Keratinocyte (primary cell): Measurements from ENCODE around the gene APP. TPM values are rescaled to one million over a fixed set of nuclear protein-coding genes. Genes with fewer than 3 reads are reported as not detected.

ENCODE experiments used
- DNase-seq: peaks from one replicate; pipeline ENCODE4 v3.0.0-alpha.2; 2011; ENCODE audit warnings: low read depth, missing footprints, low spot score
- FAIRE-seq: peaks from 2 replicates; lab custom pipeline; 2011; peaks lifted over from hg19 to GRCh38; lab: Jason Lieb, UNC
- H2AFZ ChIP-seq: 2 replicates; pipeline ENCODE4 v1.6.0; 2012; ENCODE audit warnings: low read length, control low read depth, inconsistent platforms; ENCODE audit not compliant: control insufficient read depth
- H3K27ac ChIP-seq: 2 replicates; pipeline ENCODE4 v1.5.1; 2011; ENCODE audit warnings: low read length; ENCODE audit not compliant: control insufficient read depth, insufficient read depth
- H3K27me3 ChIP-seq: 3 replicates; pipeline ENCODE4 v1.6.0; 2011; ENCODE audit warnings: low read length; ENCODE audit not compliant: control insufficient read depth, insufficient read depth; ENCODE audit errors: extremely low read depth
- H3K36me3 ChIP-seq, 2 experiments: 2 replicates in 1 of 2; 3 replicates in 1 of 2; pipeline ENCODE4 v1.5.1; 2011; ENCODE audit warnings: low read length in 2 of 2, mild to moderate bottlenecking in 1 of 2; ENCODE audit not compliant: control insufficient read depth in 2 of 2, insufficient read depth in 2 of 2; ENCODE audit errors: extremely low read depth in 1 of 2
- H3K4me1 ChIP-seq: 3 replicates; pipeline ENCODE4 v1.5.1; 2011; ENCODE audit warnings: low read length; ENCODE audit not compliant: control insufficient read depth, insufficient read depth; ENCODE audit errors: extremely low read depth
- H3K4me2 ChIP-seq: 3 replicates; pipeline ENCODE4 v1.6.0; 2011; ENCODE audit warnings: low read depth, low read length; ENCODE audit not compliant: control insufficient read depth, insufficient read depth; ENCODE audit errors: extremely low read depth
- H3K4me3 ChIP-seq, 3 experiments: fragments of 200-600 bp in 1 of 3; sonication (generic) in 1 of 3; 2 replicates in 2 of 3; 3 replicates in 1 of 3; pipeline ENCODE4 v1.5.1; 2011 to 2016; ENCODE audit warnings: low read length in 3 of 3, mild to moderate bottlenecking in 3 of 3, control low read depth in 2 of 3, inconsistent platforms in 1 of 3, low read depth in 1 of 3, mixed read lengths in 1 of 3, mixed run types in 1 of 3, moderate library complexity in 1 of 3; ENCODE audit not compliant: control insufficient read depth in 2 of 3, insufficient read depth in 2 of 3; ENCODE audit errors: extremely low read depth in 1 of 3
- H3K79me2 ChIP-seq: 2 replicates; pipeline ENCODE4 v1.6.0; 2012; ENCODE audit warnings: low read length; ENCODE audit not compliant: control insufficient read depth, insufficient read depth
- H3K9ac ChIP-seq: 3 replicates; pipeline ENCODE4 v1.6.0; 2011; ENCODE audit warnings: low read length; ENCODE audit not compliant: control insufficient read depth, insufficient read depth; ENCODE audit errors: extremely low read depth
- H3K9me1 ChIP-seq: 3 replicates; pipeline ENCODE4 v1.6.0; 2011; ENCODE audit warnings: low read length; ENCODE audit not compliant: control insufficient read depth, insufficient read depth; ENCODE audit errors: extremely low read depth
- H3K9me3 ChIP-seq: 2 replicates; pipeline ENCODE4 v1.5.1; 2012; ENCODE audit warnings: low read depth, low read length; ENCODE audit not compliant: control insufficient read depth
- H4K20me1 ChIP-seq: 3 replicates; pipeline ENCODE4 v1.6.0; 2011; ENCODE audit warnings: low read length; ENCODE audit not compliant: control insufficient read depth, insufficient read depth; ENCODE audit errors: extremely low read depth
- EZH2 ChIP-seq: IDR thresholded peaks from one replicate; pipeline ENCODE4 v1.6.1; 2012; ENCODE audit warnings: inconsistent platforms, mild to moderate bottlenecking, low read length, moderate library complexity
- dilution Hi-C: fragments of 300-500 bp; cut with MboI; formaldehyde crosslinking; loops from one replicate; pipeline ENCODE4 v1.7.0; 2020; ENCODE audit warnings: low sequenced_read_pairs; ENCODE audit not compliant: extremely low pct_ligation_motif_present
- polyA plus RNA-seq, 5 experiments: library from polyadenylated mRNA; depleted of rRNA in 3 of 5; stranded (reverse) in 3 of 5; stranded (forward) in 1 of 5; unstranded in 1 of 5; fragments of >200 nt; gene quantifications; 1 replicate in 1 of 5; 2 replicates in 3 of 5; 3 replicates in 1 of 5; pipeline versions ENCODE4 v1.2.1 to v1.2.3, GENCODE V29; 2011 to 2012; ENCODE audit warnings: missing spikeins in 2 of 5, low read depth in 1 of 5, low replicate concordance in 1 of 5
- TF ChIP-seq, protein P1 (sequence below), 3 experiments: IDR thresholded peaks in 1 of 3; conservative IDR thresholded peaks in 1 of 3; optimal IDR thresholded peaks in 1 of 3; 2 replicates in 2 of 3; 3 replicates in 1 of 3; pipeline versions ENCODE3 to v1.5.1; 2011; ENCODE audit warnings: low read length in 3 of 3, mild to moderate bottlenecking in 3 of 3, moderate library complexity in 2 of 3, control low read depth in 1 of 3, inconsistent platforms in 1 of 3; ENCODE audit not compliant: insufficient read depth in 2 of 3; ENCODE audit errors: extremely low read depth in 1 of 3

The APP gene
- polyA plus RNA-seq, 1 donor (not counting 4 experiments of a cell fraction or from before 2014, with no cell fraction given), result 1,015 TPM

GRCh38 chr21:25910809-25911208, 259.8 kb downstream of the APP start:
- Histone ChIP-seq H3K9me1 (peaks cover 2% of the 10 kb centered on the region), H3K36me3 (peaks cover 14 to 16% of the 10 kb centered on the region in 2 experiments), H3K27ac (no peak overlapping the region), H4K20me1 (no peaks in the 10 kb centered on the region), H3K9ac (no peak overlapping the region), H3K4me2 (no peak overlapping the region), H3K4me1 (no peaks in the 10 kb centered on the region), H3K9me3 (no peaks in the 10 kb centered on the region), H3K27me3 (no peaks in the 10 kb centered on the region), H3K4me3 (no peak overlapping the region), H3K79me2 (peaks cover 12% of the 10 kb centered on the region), H2AFZ (no peak overlapping the region)
- no peak for FAIRE-seq
- dilution Hi-C loops, result no loop called here
- no peak for DNase-seq
- no peak for TF ChIP-seq EZH2
- TF ChIP-seq, protein P1, sequence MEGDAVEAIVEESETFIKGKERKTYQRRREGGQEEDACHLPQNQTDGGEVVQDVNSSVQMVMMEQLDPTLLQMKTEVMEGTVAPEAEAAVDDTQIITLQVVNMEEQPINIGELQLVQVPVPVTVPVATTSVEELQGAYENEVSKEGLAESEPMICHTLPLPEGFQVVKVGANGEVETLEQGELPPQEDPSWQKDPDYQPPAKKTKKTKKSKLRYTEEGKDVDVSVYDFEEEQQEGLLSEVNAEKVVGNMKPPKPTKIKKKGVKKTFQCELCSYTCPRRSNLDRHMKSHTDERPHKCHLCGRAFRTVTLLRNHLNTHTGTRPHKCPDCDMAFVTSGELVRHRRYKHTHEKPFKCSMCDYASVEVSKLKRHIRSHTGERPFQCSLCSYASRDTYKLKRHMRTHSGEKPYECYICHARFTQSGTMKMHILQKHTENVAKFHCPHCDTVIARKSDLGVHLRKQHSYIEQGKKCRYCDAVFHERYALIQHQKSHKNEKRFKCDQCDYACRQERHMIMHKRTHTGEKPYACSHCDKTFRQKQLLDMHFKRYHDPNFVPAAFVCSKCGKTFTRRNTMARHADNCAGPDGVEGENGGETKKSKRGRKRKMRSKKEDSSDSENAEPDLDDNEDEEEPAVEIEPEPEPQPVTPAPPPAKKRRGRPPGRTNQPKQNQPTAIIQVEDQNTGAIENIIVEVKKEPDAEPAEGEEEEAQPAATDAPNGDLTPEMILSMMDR (optimal IDR thresholded peaks at IDR 0.05 in 1 of 3, IDR thresholded peaks at IDR 0.05 in 1 of 3, conservative IDR thresholded peaks at IDR 0.05 in 1 of 3; ENCODE audit: extremely low read depth in 1 of 3, insufficient read depth in 2 of 3, low read length in 3 of 3), result no peak

DNA sequence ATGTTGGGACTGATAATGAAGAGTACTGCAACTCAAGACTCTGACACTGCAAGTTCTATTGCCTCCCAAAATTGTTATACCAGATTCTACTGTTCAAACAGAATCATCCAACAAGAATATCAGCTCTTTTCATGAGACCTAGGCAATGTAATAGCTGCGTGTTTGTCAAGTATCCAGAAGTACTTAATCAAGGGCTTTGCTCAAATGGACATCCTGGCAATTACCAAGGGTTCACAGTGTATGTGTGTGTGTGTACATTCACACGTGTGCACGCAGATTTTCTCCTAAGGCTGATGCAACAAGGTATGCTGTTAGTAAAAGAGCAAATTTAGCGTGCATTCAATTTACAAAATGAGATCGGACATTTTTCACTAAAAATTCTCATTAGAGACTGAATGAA, 261.2 kb downstream of the APP start:
- no peak overlapping the region for H2AFZ ChIP-seq
- H3K4me2 ChIP-seq, result no peak overlapping the region
- no peak overlapping the region for H3K27ac ChIP-seq
- peaks cover 21 to 25% of the 10 kb centered on the region in 2 experiments for H3K36me3 ChIP-seq
- H3K4me1 ChIP-seq, result no peaks in the 10 kb centered on the region
- DNase-seq, result no peak
- H3K4me3 ChIP-seq, result no peak overlapping the region
- no peak for FAIRE-seq
- no peaks in the 10 kb centered on the region for H4K20me1 ChIP-seq
- peaks cover 2% of the 10 kb centered on the region for H3K9me1 ChIP-seq
- peaks cover 6% of the 10 kb centered on the region for H3K79me2 ChIP-seq
- no peak overlapping the region for H3K9ac ChIP-seq
- no peaks in the 10 kb centered on the region for H3K27me3 ChIP-seq
- no peaks in the 10 kb centered on the region for H3K9me3 ChIP-seq
- TF ChIP-seq, protein P1 (optimal IDR thresholded peaks at IDR 0.05 in 1 of 3, IDR thresholded peaks at IDR 0.05 in 1 of 3, conservative IDR thresholded peaks at IDR 0.05 in 1 of 3; ENCODE audit: extremely low read depth in 1 of 3, insufficient read depth in 2 of 3, low read length in 3 of 3), result no peak
- dilution Hi-C loops, result no loop called here
